ENCODE measurements around the gene HDX.
A peak's percentile ranks its signal among the peaks of the same experiment; 100 is the strongest.
"Not testable (repeated sequence)": the region's sequence is repeated elsewhere in the genome, so short reads cannot be mapped to it uniquely, and the experiment has no call there.

The HDX gene

DNA sequence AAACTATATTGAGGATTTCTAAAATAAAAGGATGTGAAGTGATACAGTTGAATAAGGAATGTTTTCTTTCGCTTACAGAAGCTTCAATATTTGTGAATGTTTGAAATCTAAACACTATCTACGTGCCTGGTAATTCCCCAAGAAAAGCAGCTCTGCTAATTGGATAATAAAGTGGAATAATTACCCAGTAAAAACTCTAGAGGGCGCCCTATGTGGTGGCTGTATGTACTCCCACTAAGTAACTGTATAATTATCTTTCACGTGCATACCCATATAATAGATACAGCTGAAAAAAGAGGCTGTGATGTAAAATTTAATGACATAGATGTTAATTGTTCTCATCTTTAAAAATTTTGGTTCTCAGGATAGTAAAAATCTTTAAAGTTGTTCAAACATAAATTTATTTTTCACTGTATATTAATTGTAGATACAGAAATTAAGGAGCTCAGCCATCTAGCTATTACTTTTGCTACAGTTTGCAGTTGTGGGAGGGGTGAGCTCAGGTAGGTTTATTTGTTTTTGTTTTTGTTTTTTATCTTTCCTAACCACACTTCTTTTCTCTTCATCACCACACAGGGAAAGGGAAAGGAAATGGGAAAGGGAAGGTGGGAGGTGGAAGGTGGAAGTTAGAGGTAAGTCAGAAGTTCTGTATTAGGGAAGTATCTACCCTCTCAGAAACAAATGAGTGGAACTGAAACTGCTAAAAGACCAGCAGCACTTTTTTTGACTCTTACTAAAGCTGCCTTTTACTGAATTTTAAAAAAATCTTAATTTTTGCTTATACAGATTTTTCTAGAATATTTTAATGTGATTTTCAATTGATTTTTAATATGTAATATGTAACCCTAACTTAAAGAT lies 162.5 kb downstream of the HDX start:
- DNase-seq = no peak

DNA sequence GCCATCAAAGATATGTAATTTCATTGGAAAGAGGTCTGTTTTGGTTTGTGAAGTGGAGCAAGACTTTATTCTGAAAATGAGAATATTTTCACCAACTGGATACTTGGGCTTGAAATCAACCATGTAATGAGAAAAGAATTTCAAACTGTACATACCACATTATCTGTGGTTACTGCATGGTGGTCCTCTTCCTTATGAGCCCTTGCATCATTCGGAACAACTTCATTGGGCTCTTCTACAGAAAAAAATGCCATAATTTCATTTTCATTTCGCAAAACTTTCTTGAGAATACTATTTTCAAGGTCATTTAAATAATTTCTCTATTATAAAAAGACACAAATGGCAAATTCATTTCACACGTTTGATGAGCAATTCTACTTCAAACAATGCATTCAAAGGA lies 165.6 kb downstream of the HDX start:
- no peak for DNase-seq

DNA sequence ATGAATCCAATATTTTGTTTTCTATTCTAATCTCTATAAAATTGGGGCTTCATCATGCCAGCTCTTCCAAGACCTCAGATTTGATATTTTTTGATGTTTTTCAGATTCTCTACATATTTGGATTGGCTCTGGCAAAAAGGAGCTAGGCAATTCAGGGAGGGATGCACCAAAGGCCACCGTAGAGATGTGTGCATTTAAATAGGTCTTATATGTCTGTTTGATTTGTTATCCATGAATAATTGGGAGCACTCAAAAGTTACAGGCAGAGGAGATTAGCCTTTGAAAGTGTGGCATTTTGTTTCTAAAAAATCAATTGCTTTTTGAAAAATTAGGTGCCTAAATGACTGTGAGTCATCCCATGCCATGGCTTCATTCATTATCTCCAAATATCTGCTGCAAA lies 167.1 kb downstream of the HDX start:
- no peak for DNase-seq

DNA sequence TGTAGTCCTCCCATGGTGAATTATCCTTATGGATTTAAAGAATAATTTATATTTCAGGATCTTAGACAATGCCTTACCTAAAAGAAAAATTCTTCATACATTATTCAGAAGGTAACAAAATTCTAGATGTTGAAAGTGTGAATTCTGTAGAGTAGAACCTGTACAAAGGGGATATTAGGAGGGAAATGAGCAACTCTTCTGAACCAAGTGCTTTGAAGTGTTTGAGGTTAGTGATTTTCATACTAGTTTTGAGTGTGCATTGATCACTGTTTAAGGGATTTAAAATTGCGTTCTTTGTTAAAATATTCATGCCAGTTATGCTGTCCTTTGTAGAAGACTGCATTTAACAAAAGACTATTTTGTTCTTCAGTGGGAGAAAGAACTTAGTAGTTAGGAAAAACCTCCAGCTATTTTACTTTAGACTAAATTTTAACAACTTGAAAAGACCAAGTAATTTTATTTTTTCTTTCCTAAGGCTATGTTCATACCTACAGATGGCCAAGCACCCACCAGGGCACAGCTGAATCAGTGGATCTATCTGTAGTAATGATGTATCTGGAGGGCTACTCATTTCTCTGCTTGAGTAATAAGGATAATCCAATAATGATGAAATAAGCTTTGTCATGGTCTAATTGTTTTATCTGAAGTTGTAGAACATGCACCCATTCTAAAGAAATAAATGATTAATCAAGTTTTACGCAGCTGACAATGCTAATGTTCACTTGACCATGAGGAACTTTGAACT lies 180.0 kb downstream of the HDX start:
- DNase-seq = no peak

DNA sequence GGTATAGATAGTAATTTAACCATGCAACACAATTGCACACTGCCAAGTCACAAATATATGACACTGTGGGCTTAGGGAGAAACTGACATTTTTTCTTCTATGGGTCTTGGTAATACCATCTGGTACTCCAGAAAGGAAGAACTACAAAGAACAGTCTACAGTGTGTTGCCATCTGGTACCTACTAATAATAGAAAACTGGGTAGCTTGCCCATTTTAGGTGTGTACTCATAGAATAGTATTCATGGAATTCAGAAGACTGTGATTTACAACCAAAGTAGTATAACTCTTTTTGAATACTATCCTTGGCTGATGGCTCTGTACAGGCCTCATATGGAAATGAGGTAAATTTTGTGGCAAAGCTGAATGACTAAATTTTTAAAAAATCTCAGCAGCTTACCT lies 181.6 kb downstream of the HDX start:
- peak in 1 of 2 donors; percentile 8 for DNase-seq

DNA sequence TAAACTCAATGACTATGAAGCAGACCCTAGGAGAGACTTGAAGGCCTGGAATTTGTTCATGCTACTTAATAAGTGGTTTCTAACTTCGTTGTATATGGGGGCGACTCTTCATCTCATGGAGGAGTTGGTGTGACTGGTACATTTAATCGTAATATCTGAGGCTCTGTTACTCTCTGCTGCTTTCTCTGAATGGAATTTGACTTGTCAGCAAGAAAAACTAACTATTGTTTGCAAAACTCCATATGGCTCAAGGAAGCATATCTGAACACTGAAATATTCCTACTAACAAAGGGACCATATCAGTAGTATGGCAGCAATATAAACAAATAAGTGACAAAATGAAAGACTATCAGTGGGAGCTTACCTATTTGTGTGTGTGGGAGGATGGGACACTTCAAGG lies 182.2 kb downstream of the HDX start:
- DNase-seq = no peak

DNA sequence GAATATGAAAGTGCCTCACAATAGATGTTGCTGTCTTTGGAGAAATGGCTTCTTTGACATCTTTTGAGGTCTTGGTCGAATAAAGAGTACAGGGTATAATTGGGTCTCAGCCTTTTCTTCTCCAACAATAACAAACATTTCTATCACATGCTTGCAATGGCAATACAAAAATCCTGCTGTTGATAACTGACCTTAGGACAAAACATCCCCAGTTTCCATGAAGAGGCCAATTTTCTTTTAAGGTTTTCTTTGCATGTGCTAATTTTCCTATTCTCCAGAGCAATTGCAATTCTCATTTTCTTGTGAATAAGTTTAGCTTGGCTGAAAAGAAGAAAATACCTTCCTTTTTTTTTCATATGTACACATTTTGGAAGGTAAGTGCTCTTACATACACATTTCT lies 183.6 kb downstream of the HDX start:
- DNase-seq = no peak

DNA sequence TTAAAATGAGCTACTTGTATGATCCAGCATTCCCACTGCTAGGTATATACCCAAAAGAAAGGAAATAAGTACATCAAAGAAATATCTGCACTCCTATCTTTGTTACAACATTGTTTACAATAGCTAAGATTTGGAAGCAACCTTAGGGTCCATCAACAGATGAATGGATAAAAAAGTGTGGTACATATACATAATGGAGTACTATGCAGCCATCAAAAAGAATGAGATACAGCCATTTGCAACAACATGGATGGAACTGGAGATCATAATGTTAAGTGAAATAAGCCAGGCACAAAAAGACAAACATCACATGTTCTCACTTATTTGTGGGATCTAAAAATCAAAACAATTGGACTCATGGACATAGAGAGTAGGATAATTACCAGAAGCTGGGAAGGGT lies 186.3 kb downstream of the HDX start:
- DNase-seq = not testable (repeated sequence)
